Measurements from ENCODE around the gene ZNF423.

ZNF423 gene

DNA sequence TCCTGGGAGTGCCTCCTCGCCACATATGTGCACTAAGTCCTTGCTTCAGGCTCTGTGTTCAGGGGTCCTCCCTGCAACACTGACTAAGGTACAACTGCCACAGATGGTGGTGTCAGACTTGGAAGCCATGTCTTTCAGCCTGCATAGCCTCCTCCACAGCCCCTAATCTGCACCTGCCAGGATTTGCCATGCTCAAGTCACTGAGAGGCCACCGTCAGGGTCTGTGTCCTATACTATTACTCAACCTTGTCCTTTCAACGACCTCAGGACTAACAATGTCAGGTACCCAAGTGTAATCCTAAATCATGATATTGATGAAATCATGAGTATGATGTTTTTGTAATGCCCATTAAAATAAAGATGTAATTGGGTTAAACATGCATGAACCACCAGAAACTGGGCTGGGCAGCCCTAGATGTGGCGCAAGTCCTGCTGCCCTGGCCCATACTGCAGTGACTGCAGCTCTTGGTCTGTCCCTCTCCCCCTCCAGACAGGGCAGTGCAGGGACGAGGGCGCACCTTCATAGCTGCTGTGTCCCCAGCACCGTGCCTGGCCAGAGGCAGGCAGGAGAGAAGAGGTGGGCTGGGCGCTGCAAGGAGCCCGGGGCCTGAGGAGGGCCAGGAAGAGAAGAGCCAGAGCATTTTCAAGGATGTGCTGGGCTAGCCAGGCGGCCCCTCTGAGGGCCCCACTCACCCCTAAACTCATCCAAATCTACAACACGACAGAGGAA is 198.0 kb downstream of the ZNF423 start:
- no peak for DNase-seq

GRCh38 chr16:49654425-49654824 is 201.5 kb downstream of the ZNF423 start:
- no peak for DNase-seq

DNA sequence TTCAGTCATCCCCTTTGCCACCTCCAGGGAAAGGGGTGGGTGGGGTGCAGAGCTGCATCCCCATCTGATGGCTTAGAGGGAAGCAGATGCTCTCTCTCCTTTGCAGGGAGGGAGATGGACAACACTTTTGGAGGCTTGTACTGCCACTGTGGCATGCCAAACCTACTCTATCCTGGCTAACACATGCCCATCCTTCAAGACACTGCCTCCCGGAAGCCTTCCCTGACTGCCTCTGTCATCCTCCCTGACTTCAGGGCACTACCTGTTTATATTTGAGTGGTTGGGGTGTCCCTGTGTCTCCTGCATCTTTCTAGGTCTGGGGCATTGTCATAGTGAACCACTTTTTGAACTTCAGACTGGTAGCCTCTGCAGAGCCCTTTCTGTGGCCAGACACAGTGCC is 202.3 kb downstream of the ZNF423 start:
- no peak for DNase-seq

- DNase-seq, result no peak
These were observed 202.7 kb downstream of the ZNF423 start for GRCh38 chr16:49653173-49653570.

DNA sequence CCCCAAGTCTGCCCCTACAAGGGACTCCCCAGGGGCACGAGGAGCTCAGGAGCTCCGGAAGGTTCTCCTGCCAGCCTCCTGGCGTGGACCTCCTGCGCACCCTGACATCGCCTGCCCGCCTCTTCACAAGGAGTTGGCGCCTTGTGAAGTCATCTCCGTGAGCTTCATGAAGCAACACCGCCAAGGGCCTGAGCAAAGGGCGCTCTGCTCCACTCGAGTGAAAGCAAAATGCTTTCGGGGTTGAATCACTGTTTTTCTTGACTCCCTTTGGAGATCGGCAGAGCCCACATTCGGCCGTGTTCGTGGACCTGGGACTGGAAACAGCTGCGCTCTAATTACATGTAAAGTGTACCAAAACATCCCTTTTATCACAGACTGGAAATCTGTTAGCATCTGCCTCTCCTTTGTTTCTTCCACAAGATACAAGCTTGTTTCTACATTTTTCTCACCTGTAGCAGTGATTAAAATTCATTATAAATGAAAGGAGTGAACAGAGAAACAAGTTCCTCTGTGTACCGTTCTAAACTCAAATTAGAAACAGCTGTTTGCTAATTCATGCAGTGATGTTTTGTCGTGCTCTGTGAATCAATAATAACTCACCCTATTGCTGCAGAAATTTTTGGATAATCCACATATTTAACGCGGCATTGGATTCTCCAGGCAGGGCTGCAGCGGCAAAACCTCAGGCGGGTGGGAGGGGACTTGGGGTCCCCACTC is 203.3 kb downstream of the ZNF423 start:
- DNase-seq, result no peak

DNA sequence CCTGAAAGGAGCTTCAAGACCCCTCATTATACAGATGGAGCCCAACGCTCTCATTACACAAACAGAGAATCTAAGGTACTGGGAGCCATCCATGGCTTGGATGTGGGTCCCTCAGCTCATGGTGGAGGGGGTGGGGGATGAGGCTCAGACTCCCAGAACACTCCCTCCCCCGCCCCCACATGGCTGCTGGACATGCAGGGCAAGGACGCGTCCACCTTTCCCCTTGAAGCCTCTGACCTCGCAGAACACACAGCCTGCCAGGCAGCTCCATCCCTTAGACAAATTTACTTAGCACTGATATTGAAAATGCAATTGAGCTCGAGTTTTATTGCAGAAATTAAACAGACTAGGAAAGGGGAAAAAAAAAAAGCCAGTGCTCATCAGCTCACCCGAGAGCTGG is 203.9 kb downstream of the ZNF423 start:
- no peak for DNase-seq

GRCh38 chr16:49651226-49651625 is 204.7 kb downstream of the ZNF423 start:
- no peak for DNase-seq

- no peak for DNase-seq
These were observed 205.3 kb downstream of the ZNF423 start for GRCh38 chr16:49650603-49651002.

GRCh38 chr16:49649013-49649765 is 206.7 kb downstream of the ZNF423 start:
- no peak for DNase-seq

DNA sequence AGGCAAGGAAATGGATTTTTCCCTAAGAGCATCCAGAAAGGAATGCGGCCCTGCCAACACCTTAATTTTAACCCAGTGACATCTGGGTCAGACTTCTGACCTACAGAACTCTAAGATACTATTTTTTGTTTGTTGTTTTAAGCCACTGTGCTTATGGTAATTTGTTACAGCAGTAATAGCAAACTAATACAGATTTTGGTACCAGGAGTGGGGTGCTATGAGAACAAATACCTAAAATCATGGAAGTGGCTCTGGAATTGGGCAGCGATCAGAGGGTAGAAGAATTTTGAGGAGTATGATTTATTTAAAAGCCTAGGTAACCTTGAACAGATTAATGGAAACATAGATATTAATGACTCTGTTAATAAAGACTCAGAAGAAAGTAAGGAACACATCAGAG is 208.2 kb downstream of the ZNF423 start:
- no peak for DNase-seq

GRCh38 chr16:49645263-49645662 is 210.6 kb downstream of the ZNF423 start:
- DNase-seq, result no peak

- no peak for DNase-seq
These were observed 211.8 kb downstream of the ZNF423 start for GRCh38 chr16:49644145-49644463.

DNA sequence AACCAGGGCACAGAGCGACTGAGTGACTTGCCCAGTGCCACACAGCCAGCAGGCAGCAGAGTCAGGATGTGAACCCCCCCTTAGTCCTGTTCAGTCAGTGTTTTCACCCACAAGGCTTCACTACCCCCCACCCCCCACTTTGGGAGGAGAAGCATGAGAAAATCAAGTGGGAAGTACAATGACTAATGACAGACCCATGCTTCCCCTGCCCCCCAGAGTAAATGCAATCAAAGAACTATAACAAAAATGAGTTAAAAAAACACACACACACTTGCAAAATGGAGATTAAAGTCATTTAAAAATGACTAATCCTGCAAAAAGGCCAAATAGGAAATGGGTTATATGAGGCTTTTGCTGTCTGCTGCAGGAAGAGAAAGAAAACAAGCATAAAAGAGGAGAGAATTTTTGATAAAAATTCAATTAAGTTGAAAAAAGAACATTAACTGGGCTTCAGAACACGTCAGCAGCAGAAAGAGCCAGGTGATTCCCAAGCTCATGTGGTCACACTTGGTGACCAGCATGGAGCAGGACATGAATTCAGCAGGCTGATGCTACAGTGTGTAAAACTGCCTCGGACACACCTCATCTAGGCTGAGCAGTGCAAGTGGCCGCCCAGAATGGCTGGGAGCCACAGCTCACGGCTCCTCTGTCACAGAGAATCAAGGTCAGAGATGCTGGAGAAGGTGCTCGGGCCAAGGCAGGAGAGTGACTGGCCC is 212.3 kb downstream of the ZNF423 start:
- no peak for DNase-seq

DNA sequence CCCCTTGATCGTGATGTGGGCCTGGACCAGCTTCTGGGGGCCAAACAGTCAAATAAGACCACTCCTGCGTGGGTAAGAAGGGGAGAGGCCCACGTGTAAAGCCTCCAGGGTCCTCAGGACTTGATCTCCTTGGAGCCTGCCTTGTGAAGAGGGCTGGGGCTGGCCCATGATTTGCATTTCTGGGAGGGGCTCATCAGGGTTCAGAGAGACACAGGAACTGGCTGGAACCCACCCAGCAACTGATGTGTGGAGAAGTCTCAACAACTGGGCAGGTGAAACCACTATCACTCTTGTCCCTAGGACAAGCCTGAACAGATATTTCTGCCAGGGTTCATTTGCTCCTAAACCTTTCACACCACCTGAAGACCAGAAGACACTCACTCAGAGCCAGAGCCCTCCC is 214.7 kb downstream of the ZNF423 start:
- no peak for DNase-seq

- DNase-seq, result no peak
These were observed 215.3 kb downstream of the ZNF423 start for GRCh38 chr16:49640581-49640980.

DNA sequence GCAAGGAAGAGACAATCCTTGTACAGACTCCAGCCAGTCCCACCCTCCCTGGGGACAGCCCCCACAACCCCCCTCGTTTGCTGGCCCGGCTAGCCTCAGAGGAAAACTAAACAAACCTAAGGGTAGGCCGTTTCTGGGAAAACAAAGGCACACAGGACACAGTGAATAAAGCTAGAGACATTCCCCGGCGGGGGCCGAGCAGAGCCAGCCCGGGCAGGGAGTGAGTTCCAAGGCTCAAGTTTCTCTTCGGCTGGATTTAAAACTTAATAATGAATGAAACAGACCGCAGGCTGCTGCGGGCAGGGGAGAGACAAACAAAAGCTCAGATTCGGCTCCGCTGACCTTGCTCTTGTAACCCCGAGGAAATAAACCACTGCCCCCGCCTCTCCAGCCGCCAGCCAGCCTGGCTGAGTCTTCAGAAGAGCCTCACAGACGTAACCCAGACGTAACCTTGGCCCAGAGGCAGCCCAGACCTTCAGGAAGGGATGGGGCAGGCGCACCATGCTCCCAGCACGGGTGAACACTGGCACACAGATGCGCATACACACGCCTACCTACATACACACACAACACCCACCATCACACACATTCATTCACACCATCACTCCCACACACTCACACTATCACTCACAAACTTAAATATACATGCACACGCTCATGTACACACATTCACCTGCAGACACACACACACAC is 216.0 kb downstream of the ZNF423 start:
- no peak for DNase-seq

GRCh38 chr16:49638673-49639610 is 217.0 kb downstream of the ZNF423 start:
- no peak for DNase-seq

- no peak for DNase-seq
These were observed 217.8 kb downstream of the ZNF423 start for GRCh38 chr16:49637933-49638672.

DNA sequence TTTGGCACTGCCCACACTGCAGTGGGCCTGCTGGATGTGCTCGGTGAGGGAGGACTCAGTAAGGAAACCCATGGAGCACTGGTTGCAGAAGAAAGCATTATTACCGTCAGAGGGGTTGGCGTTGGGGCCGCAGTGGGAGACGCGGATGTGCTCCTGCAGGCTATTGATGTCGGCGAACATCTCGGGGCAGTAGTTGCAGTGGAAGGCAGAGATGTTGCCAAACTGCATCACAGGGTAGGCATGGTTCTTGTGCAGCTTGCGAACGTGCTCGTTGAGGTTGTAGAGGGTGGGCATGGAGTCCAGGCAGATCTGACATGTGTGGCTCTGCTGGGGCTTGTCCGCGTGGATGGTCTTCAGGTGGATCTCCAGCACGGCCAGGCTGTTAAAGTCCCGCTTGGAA is 218.4 kb downstream of the ZNF423 start:
- no peak for DNase-seq

DNA sequence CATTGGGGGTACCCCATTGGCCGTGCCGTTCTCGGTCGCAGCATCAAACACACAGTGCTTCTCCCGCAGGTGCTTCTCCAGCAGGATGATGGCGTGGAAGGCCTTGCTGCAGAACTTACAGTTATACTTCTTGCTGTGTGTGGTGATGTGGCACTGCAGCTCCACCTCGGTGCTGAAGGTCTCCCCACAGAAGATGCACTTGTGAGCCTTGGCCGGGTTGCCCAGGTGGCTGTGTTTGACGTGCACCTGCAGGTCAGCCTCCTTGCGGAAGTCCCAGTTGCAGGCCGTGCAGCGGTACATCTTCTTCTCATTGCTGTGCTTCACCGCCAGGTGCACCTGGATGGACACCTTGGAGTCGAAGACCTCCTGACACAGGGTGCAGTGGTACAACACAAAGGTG is 219.3 kb downstream of the ZNF423 start:
- DNase-seq, result no peak
